Measurements from ENCODE around the gene DDX20.

GRCh38 chr1:111717450-111717849 lies 38.3 kb upstream of the DDX20 start:
- TF ChIP-seq EP300 (IDR thresholded peaks at IDR 0.05) (no peak), CTCF (IDR thresholded peaks at IDR 0.05) (no peak)
